SU-DHL-6 (cell line): Measurements from ENCODE around the gene GGT1.
"Not testable (repeated sequence)": the region's sequence is repeated elsewhere in the genome, so short reads cannot be mapped to it uniquely, and the experiment has no call there.

Experiments
- H2AFZ ChIP-seq: fragments of 200-600 bp; sonication (generic); 2 replicates; pipeline ENCODE4 v1.6.1; 2014; ENCODE audit warnings: low read depth, mild to moderate bottlenecking, moderate library complexity, mixed read lengths, antibody characterized with exemption, low read length; ENCODE audit not compliant: severe bottlenecking
- H3F3A ChIP-seq: fragments of 200-600 bp; shearing (Covaris generic); 2 replicates; pipeline ENCODE4 v1.6.0; 2016; ENCODE audit warnings: antibody characterized with exemption, mild to moderate bottlenecking; ENCODE audit not compliant: insufficient read depth
- H3K27ac ChIP-seq: fragments of 200-600 bp; sonication (generic); 2 replicates; pipeline ENCODE4 v1.5.1; 2016; ENCODE audit warnings: low read depth, mild to moderate bottlenecking, low read length, moderate library complexity, mixed read lengths
- H3K27me3 ChIP-seq: fragments of 200-600 bp; sonication (generic), shearing (Covaris generic); 2 replicates; pipeline ENCODE4 v1.6.0; 2014; ENCODE audit warnings: mild to moderate bottlenecking, low read length
- H3K36me3 ChIP-seq: fragments of 200-600 bp; sonication (generic); 2 replicates; pipeline ENCODE4 v1.6.1; 2014; ENCODE audit warnings: mild to moderate bottlenecking, low read length, mixed read lengths
- H3K4me2 ChIP-seq: fragments of 300-600, 200-600 bp; shearing (Covaris generic), sonication (generic); 2 replicates; pipeline ENCODE4 v1.6.0; 2014; ENCODE audit warnings: low read length, low read depth, mild to moderate bottlenecking; ENCODE audit not compliant: poor library complexity, severe bottlenecking
- H3K4me3 ChIP-seq: fragments of 200-600 bp; sonication (generic); 2 replicates; pipeline ENCODE4 v1.5.1; 2014; ENCODE audit warnings: antibody characterized with exemption, low read length, mild to moderate bottlenecking, mixed read lengths; ENCODE audit not compliant: insufficient read depth, poor library complexity, severe bottlenecking
- H3K79me2 ChIP-seq: fragments of 200-600 bp; sonication (generic); 2 replicates; pipeline ENCODE4 v1.6.1; 2014; ENCODE audit warnings: mild to moderate bottlenecking, low read length, moderate library complexity; ENCODE audit not compliant: insufficient read depth
- H3K9ac ChIP-seq: fragments of 200-600 bp; sonication (generic); 2 replicates; pipeline ENCODE4 v1.7.0; 2014; ENCODE audit warnings: mild to moderate bottlenecking, low read length
- H3K9me2 ChIP-seq: fragments of 200-600 bp; sonication (generic); replicated peaks from 2 replicates; pipeline ENCODE4 v1.6.1; 2014; ENCODE audit warnings: low read length; ENCODE audit not compliant: insufficient read depth
- H3K9me3 ChIP-seq: fragments of 200-600 bp; sonication (generic); 2 replicates; pipeline ENCODE4 v1.6.1; 2014; ENCODE audit warnings: low read length, mixed read lengths; ENCODE audit not compliant: insufficient read depth
- H4K20me1 ChIP-seq: fragments of 200-600 bp; sonication (generic); 2 replicates; pipeline ENCODE4 v1.6.1; 2014; ENCODE audit warnings: low read depth, mild to moderate bottlenecking, antibody characterized with exemption, low read length, moderate library complexity, mixed read lengths

The GGT1 gene

GRCh38 chr22:24646756-24647155 is 43.8 kb downstream of the GGT1 start:
- H3K79me2 ChIP-seq, H3F3A ChIP-seq, H2AFZ ChIP-seq, H3K4me2 ChIP-seq, H3K9ac ChIP-seq, H3K36me3 ChIP-seq, H3K9me3 ChIP-seq, H4K20me1 ChIP-seq, H3K4me3 ChIP-seq, H3K27me3 ChIP-seq, H3K9me2 ChIP-seq, H3K27ac ChIP-seq: not testable (repeated sequence)

GRCh38 chr22:24649371-24649770 is 46.4 kb downstream of the GGT1 start:
- not testable (repeated sequence) for H3K27me3 ChIP-seq, H4K20me1 ChIP-seq, H3K36me3 ChIP-seq, H3K79me2 ChIP-seq, H3K4me2 ChIP-seq, H3K27ac ChIP-seq, H3K9me2 ChIP-seq, H3K4me3 ChIP-seq, H3F3A ChIP-seq, H3K9me3 ChIP-seq, H2AFZ ChIP-seq, H3K9ac ChIP-seq

DNA sequence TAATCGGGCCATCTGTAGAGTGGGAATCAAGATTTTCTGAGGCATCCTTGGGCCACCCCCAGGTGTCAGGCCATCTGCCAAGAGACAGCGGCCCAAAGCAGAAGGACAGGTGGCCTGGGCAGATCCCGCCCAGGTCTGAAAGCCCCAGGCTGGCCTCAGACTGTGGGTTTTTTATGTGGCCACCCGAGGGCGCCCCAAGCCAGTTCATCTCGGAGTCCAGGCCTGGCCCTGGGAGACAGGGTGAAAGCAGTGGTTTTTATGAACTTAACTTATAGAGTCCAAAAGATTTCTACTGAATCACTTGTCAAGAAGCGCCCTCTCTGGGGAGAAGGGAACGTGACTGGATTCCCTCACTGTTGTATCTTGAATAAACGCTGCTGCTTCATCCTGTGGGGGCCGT is 47.9 kb downstream of the GGT1 start:
- not testable (repeated sequence) for H2AFZ ChIP-seq, H3K4me2 ChIP-seq, H3K9me3 ChIP-seq, H3K27ac ChIP-seq, H3K9me2 ChIP-seq, H3K4me3 ChIP-seq, H4K20me1 ChIP-seq, H3K36me3 ChIP-seq, H3K9ac ChIP-seq, H3K79me2 ChIP-seq, H3F3A ChIP-seq, H3K27me3 ChIP-seq

DNA sequence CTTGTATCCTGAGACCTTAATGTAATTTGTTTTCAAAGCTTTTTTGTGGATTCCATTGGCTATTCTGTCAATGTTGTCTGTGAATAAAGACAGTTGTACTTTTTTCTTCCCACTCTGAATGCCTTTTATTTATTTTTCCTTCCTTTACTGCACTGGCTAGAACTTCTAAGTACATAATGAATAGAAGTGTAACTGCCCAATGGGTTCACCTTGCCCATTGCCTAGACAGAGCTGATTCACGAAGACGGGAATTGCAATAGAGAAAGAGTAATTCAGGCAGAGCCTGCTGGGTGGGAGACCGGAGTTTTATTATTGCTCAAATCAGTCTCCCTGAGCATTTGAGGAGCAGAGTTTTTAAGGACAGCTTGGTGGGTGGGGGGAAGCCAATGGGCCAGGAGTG is 62.4 kb downstream of the GGT1 start:
- H3K9ac ChIP-seq, H3K9me2 ChIP-seq, H3F3A ChIP-seq, H3K27ac ChIP-seq, H4K20me1 ChIP-seq, H3K79me2 ChIP-seq, H3K4me2 ChIP-seq, H3K9me3 ChIP-seq, H2AFZ ChIP-seq, H3K4me3 ChIP-seq, H3K27me3 ChIP-seq, H3K36me3 ChIP-seq: not testable (repeated sequence)

DNA sequence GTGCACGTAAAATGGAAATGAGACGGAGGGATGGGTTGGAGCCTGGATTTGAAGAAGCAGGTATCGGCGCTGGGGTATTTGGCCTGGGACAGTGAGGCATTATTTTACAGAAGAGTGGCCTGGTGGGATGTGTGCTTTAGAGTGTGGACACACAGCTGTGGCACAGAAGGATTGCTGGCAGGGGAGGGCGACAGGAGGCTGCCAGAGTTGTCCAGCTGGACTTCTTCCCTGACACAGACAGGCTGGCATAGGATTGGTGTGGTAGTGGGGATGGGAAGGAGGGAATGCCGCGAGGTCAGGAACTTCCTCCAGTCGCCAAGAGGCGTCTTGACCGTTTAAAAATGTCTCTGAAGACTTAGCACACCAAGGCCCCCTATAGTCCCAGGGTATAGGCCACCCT is 64.9 kb downstream of the GGT1 start:
- H3K9me3 ChIP-seq, H4K20me1 ChIP-seq, H3K27me3 ChIP-seq, H3K4me3 ChIP-seq, H3K4me2 ChIP-seq, H3K9ac ChIP-seq, H3K36me3 ChIP-seq, H3K79me2 ChIP-seq, H2AFZ ChIP-seq, H3K9me2 ChIP-seq, H3K27ac ChIP-seq, H3F3A ChIP-seq: not testable (repeated sequence)

GRCh38 chr22:24672532-24672931 is 69.5 kb downstream of the GGT1 start:
- H3K79me2 ChIP-seq, H2AFZ ChIP-seq, H4K20me1 ChIP-seq, H3F3A ChIP-seq, H3K27me3 ChIP-seq, H3K4me2 ChIP-seq, H3K4me3 ChIP-seq, H3K9ac ChIP-seq, H3K9me3 ChIP-seq, H3K36me3 ChIP-seq, H3K27ac ChIP-seq, H3K9me2 ChIP-seq: not testable (repeated sequence)
